ENCODE data around the gene SMIM10L2A.

DNA sequence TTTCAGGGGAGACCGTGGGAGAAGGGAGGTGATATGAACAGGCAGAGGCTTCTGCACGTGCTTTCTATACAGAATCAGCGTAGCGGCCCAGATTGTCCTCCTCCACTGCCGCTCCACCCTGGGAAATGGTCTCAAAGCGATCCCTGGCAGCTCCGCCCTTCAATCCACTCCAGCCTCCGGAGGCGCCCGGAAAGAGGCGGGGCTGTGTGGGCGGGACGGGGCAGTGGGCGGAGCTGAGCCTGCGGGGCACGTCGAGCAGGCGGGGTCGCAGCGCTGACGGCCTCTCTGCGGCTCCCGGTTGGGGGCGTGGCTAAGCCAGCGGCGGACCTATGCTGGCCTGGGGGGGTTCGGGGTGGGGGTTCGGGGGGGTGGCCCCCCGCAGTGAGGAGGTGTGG is 210 bp upstream of the SMIM10L2A start:
- TF ChIP-seq, protein P1, sequence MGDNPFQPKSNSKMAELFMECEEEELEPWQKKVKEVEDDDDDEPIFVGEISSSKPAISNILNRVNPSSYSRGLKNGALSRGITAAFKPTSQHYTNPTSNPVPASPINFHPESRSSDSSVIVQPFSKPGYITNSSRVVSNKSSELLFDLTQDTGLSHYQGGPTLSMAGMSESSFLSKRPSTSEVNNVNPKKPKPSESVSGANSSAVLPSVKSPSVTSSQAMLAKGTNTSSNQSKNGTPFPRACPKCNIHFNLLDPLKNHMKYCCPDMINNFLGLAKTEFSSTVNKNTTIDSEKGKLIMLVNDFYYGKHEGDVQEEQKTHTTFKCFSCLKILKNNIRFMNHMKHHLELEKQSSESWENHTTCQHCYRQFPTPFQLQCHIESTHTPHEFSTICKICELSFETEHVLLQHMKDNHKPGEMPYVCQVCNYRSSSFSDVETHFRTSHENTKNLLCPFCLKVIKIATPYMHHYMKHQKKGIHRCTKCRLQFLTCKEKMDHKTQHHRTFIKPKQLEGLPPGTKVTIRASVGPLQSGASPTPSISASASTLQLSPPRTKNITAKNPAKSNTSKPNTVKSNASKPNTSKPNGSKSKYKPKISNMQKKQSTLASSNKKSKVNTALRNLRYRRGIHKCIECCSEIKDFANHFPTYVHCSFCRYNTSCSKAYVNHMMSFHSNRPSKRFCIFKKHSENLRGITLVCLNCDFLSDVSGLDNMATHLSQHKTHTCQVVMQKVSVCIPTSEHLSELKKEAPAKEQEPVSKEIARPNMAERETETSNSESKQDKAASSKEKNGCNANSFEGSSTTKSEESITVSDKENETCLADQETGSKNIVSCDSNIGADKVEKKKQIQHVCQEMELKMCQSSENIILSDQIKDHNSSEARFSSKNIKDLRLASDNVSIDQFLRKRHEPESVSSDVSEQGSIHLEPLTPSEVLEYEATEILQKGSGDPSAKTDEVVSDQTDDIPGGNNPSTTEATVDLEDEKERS (tag by site-specific recombination; IDR thresholded peaks at IDR 0.05): no peak
- TF ChIP-seq, protein P2, sequence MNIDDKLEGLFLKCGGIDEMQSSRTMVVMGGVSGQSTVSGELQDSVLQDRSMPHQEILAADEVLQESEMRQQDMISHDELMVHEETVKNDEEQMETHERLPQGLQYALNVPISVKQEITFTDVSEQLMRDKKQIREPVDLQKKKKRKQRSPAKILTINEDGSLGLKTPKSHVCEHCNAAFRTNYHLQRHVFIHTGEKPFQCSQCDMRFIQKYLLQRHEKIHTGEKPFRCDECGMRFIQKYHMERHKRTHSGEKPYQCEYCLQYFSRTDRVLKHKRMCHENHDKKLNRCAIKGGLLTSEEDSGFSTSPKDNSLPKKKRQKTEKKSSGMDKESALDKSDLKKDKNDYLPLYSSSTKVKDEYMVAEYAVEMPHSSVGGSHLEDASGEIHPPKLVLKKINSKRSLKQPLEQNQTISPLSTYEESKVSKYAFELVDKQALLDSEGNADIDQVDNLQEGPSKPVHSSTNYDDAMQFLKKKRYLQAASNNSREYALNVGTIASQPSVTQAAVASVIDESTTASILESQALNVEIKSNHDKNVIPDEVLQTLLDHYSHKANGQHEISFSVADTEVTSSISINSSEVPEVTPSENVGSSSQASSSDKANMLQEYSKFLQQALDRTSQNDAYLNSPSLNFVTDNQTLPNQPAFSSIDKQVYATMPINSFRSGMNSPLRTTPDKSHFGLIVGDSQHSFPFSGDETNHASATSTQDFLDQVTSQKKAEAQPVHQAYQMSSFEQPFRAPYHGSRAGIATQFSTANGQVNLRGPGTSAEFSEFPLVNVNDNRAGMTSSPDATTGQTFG (tag by site-specific recombination; IDR thresholded peaks at IDR 0.05; ENCODE audit: borderline replicate concordance): no peak

Measured in HEK293 (cell line).